Activated CD4-positive, alpha-beta memory T cell treated with anti-CD3 and anti-CD28 coated beads, Interleukin-2, amount 10 ng/mL, durations not matched to agents 7 days and 5 days (primary cell): ENCODE measurements around the gene SGCD. TPM values are rescaled to one million over a fixed set of nuclear protein-coding genes. Genes with fewer than 3 reads are reported as not detected.

Experiments
- CTCF ChIA-PET: fragments of 350-600 bp; sonication (Branson Sonifier 250); formaldehyde crosslinking; loops from one replicate; lab custom pipeline; 2021; ENCODE audit warnings: antibody characterized with exemption, inconsistent platforms; lab: Charles Lee
- POLR2A ChIA-PET: fragments of 350-600 bp; sonication (Branson Sonifier 250); formaldehyde crosslinking; loops from one replicate; lab custom pipeline; 2021; ENCODE audit warnings: antibody characterized with exemption; lab: Charles Lee
- DNase-seq: peaks from one replicate; pipeline ENCODE4 v3.0.0-alpha.2; 2020
- H3K27ac Mint-ChIP-seq: one replicate; pipeline ENCODE4 v1.8.0; 2021; ENCODE audit warnings: mild to moderate bottlenecking, mixed read lengths
- H3K27me3 Mint-ChIP-seq: one replicate; pipeline ENCODE4 v1.8.0; 2021; ENCODE audit warnings: mixed read lengths
- H3K36me3 Mint-ChIP-seq: one replicate; pipeline ENCODE4 v1.8.0; 2021; ENCODE audit warnings: low read depth, mixed read lengths
- H3K4me1 Mint-ChIP-seq: one replicate; pipeline ENCODE4 v1.8.0; 2021; ENCODE audit warnings: mixed read lengths
- H3K4me3 Mint-ChIP-seq: one replicate; pipeline ENCODE4 v1.8.0; 2021; ENCODE audit warnings: mild to moderate bottlenecking, mixed read lengths
- H3K9me3 Mint-ChIP-seq: one replicate; pipeline ENCODE4 v1.8.0; 2021; ENCODE audit warnings: mixed read lengths
- total RNA-seq, 2 experiments: library from RNA; stranded (reverse); gene quantifications; one replicate each; pipeline ENCODE4 v1.2.3, GENCODE V29; 2021

SGCD gene
- total RNA-seq, 2 experiments from 2014 or later = not detected

DNA sequence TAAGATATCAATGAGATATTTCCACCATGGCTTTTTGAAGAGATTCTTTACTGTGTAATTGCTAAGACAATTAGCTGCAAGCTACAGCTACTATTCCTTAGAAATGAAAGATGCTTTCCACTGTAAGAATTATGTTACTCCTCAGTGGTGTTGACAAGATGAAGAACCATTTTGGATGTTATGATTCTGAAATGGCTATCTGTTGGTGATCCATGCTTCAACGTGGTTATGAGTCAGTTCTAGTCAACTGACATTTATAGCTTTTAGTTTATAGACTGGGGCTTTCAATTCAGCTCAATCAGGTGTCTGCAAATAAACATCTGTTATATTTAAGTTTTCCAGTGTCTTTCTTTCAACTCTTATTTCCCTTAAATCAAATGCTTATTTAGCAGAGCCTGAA, 93.7 kb downstream of the SGCD start:
- no peak for DNase-seq
- CTCF ChIA-PET = no interaction called here
- Mint-ChIP-seq H3K4me1 (no peaks in the 10 kb centered on the region), H3K4me3 (no peak overlapping the region), H3K27ac (no peak overlapping the region), H3K27me3 (no peaks in the 10 kb centered on the region), H3K36me3 (no peaks in the 10 kb centered on the region), H3K9me3 (no peaks in the 10 kb centered on the region)
- POLR2A ChIA-PET = no interaction called here

- DNase-seq = no peak
- H3K36me3 Mint-ChIP-seq = no peaks in the 10 kb centered on the region
- no peaks in the 10 kb centered on the region for H3K27me3 Mint-ChIP-seq
- CTCF ChIA-PET = interaction anchor here (1.0 kb wide), 1 partner anchor 13 kb away, joined by 3 read pairs; no protein-coding TSS in a partner anchor
- no peaks in the 10 kb centered on the region for H3K9me3 Mint-ChIP-seq
- POLR2A ChIA-PET = no interaction called here
- no peaks in the 10 kb centered on the region for H3K4me1 Mint-ChIP-seq
- H3K27ac Mint-ChIP-seq = no peak overlapping the region
- no peak overlapping the region for H3K4me3 Mint-ChIP-seq
These were observed 94.8 kb downstream of the SGCD start for GRCh38 chr5:156421798-156422197.

- no peaks in the 10 kb centered on the region for H3K36me3 Mint-ChIP-seq
- no peak overlapping the region for H3K27ac Mint-ChIP-seq
- POLR2A ChIA-PET = no interaction called here
- H3K4me3 Mint-ChIP-seq = no peak overlapping the region
- no peaks in the 10 kb centered on the region for H3K4me1 Mint-ChIP-seq
- no peak for DNase-seq
- CTCF ChIA-PET = no interaction called here
- H3K9me3 Mint-ChIP-seq = no peaks in the 10 kb centered on the region
- peaks cover 3% of the 10 kb centered on the region for H3K27me3 Mint-ChIP-seq
These were observed 96.6 kb downstream of the SGCD start for GRCh38 chr5:156423597-156423996.

DNA sequence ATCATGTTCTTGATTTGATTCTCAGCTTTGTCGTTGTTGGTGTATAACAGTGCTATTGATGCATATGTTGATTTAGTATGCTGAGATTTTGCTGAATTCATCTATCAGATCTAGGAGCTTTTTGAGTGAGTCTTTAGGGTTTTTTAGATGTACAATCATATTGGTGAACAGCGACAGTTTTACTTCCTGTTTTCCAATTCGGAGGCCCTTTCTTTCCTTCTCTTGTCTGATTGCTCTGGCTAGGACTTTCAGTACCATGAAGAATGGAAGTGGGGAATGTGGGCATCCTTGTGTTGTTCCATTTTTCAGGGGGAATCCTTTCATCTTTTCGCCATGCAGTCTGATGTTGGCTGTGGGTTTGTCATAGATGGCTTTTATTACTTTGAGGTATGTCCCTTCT, 100.4 kb downstream of the SGCD start:
- no peaks in the 10 kb centered on the region for H3K4me1 Mint-ChIP-seq
- no peak overlapping the region for H3K4me3 Mint-ChIP-seq
- no peaks in the 10 kb centered on the region for H3K9me3 Mint-ChIP-seq
- no peak for DNase-seq
- ChIA-PET CTCF (no interaction called here), POLR2A (no interaction called here)
- peaks cover 8% of the 10 kb centered on the region for H3K27me3 Mint-ChIP-seq
- no peaks in the 10 kb centered on the region for H3K36me3 Mint-ChIP-seq
- H3K27ac Mint-ChIP-seq = no peak overlapping the region

- no peaks in the 10 kb centered on the region for H3K4me1 Mint-ChIP-seq
- CTCF ChIA-PET = interaction anchor here (0.8 kb wide), 1 partner anchor 16 kb away, joined by 3 read pairs; no protein-coding TSS in a partner anchor
- peaks cover 7% of the 10 kb centered on the region for H3K27me3 Mint-ChIP-seq
- POLR2A ChIA-PET = no interaction called here
- no peaks in the 10 kb centered on the region for H3K36me3 Mint-ChIP-seq
- H3K9me3 Mint-ChIP-seq = no peaks in the 10 kb centered on the region
- no peak overlapping the region for H3K4me3 Mint-ChIP-seq
- no peak overlapping the region for H3K27ac Mint-ChIP-seq
- no peak for DNase-seq
These were observed 105.2 kb downstream of the SGCD start for GRCh38 chr5:156431956-156432829.

DNA sequence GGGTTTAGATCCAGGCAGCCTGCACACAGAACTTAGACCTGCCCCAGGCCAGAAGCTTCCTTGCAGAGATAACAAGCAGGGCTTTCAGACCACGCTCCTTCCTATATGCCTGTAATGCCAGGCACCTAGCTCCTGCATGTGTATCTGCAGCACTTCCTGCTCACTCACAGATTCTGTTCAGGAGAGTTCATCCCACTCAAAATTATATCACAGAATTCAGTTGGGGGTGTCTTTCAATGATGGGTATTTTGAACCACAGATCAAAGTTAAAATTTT, 105.8 kb downstream of the SGCD start:
- H3K4me3 Mint-ChIP-seq = no peak overlapping the region
- ChIA-PET CTCF (interaction anchor here (0.8 kb wide), 1 partner anchor 16 kb away, joined by 3 read pairs; no protein-coding TSS in a partner anchor), POLR2A (no interaction called here)

DNA sequence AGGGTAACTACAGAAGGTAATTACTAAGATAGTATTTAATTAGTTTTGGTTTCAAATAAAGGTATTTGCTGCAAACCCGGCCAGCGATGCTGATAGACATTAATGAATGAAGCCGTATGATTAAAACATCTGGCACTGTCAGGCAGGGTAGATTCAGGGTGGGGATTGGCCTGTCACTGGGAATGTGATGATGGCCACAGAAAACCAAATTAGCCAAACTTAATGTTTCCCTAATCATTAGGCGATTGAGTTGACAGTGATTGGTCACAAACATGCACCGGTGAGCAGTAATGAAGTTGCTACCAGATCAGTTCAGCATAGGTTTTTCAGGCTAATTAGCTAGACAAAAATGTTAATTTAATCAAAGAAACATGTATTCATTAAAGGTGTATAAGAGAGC, 107.5 kb downstream of the SGCD start:
- Mint-ChIP-seq H3K4me1 (no peaks in the 10 kb centered on the region), H3K27ac (no peak overlapping the region), H3K9me3 (no peaks in the 10 kb centered on the region), H3K36me3 (no peaks in the 10 kb centered on the region), H3K4me3 (no peak overlapping the region), H3K27me3 (peaks cover 7% of the 10 kb centered on the region)
- ChIA-PET POLR2A (no interaction called here), CTCF (no interaction called here)
- DNase-seq = no peak

More for the DNA sequence above, 105.8 kb downstream of the SGCD start:
- peaks cover 10% of the 10 kb centered on the region for H3K27me3 Mint-ChIP-seq
- no peaks in the 10 kb centered on the region for H3K36me3 Mint-ChIP-seq
- H3K4me1 Mint-ChIP-seq = no peaks in the 10 kb centered on the region
- no peaks in the 10 kb centered on the region for H3K9me3 Mint-ChIP-seq
- H3K27ac Mint-ChIP-seq = no peak overlapping the region
- no peak for DNase-seq

DNA sequence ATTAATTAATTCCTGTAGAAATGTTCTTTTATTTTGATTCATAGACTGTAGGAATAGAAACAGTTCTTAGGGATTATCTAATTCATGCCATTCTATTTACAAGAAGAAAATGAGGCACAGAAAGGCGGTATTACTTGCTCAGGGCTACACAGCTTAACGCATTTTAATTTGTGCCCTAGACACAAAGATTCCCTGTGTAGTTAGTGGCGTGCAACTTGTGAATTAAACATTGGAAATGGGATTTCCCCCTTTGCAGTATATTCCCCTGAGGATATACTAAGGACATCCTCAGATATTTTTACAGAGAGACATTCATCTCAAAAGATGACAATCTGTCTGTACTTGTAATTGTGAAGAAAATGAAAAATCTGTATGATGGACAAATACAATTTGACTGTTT, 108.1 kb downstream of the SGCD start:
- H3K4me3 Mint-ChIP-seq = no peak overlapping the region
- H3K27ac Mint-ChIP-seq = no peak overlapping the region
- no peak for DNase-seq
- ChIA-PET POLR2A (no interaction called here), CTCF (no interaction called here)
- no peaks in the 10 kb centered on the region for H3K9me3 Mint-ChIP-seq
- no peaks in the 10 kb centered on the region for H3K4me1 Mint-ChIP-seq
- H3K27me3 Mint-ChIP-seq = peaks cover 7% of the 10 kb centered on the region
- H3K36me3 Mint-ChIP-seq = no peaks in the 10 kb centered on the region

- POLR2A ChIA-PET = no interaction called here
- H3K4me1 Mint-ChIP-seq = no peaks in the 10 kb centered on the region
- DNase-seq = no peak
- H3K9me3 Mint-ChIP-seq = no peaks in the 10 kb centered on the region
- CTCF ChIA-PET = no interaction called here
- H3K36me3 Mint-ChIP-seq = no peaks in the 10 kb centered on the region
- H3K4me3 Mint-ChIP-seq = no peak overlapping the region
- peaks cover 4% of the 10 kb centered on the region for H3K27me3 Mint-ChIP-seq
- no peak overlapping the region for H3K27ac Mint-ChIP-seq
These were observed 111.1 kb downstream of the SGCD start for GRCh38 chr5:156438076-156438475.

DNA sequence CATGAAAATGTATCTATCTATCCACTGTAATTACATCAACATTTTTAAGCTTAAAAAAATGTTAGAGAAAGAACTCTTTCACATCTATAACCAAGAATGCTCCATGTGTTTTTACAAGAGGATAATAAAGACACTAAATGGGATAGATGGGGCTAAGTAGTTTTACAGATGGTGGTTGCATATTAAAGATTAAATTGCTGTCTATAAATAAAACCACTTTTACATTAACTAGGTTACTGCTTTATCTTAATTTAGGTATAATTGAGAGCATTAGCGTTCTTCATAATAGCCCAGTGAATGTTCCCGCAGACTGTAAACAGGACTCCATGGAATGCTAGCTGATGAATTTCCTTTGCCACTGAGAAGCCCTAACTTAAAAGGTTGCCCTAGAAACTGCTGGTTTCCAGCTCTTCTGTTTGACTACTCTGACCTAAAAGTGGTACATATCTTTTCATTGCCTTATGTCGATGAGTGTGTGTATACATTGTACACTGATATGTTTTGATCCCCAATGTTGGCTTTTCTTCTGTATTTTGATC, 117.9 kb downstream of the SGCD start:
- Mint-ChIP-seq H3K4me3 (no peak overlapping the region), H3K4me1 (no peaks in the 10 kb centered on the region), H3K9me3 (no peaks in the 10 kb centered on the region), H3K36me3 (no peaks in the 10 kb centered on the region), H3K27me3 (peaks cover 14% of the 10 kb centered on the region), H3K27ac (no peak overlapping the region)
- POLR2A ChIA-PET = no interaction called here
- CTCF ChIA-PET = interaction anchor here (0.7 kb wide), 2 partner anchors 12 to 78 kb away, joined by 3 to 4 read pairs; no protein-coding TSS in a partner anchor
- DNase-seq = no peak

DNA sequence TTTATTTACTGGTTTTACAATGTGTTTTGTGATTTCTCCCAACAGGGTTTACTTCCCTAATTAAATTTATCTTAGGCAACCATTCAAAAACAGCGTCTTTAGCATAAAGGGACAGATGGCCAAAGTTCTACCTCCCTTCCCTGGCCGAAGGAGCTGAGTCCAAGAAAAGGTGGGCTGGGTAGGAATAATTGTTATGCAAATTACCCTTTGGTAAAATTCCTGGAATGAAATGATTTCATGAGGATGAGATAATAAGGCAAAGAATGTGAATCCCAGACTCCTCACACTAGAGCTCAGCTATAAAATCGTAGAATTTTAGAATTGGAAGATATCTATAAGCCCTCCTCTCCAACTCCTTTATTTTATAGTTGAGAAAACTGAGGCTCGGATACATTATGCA, 119.6 kb downstream of the SGCD start:
- ChIA-PET POLR2A (no interaction called here), CTCF (no interaction called here)
- H3K36me3 Mint-ChIP-seq = no peaks in the 10 kb centered on the region
- H3K4me3 Mint-ChIP-seq = no peak overlapping the region
- H3K27me3 Mint-ChIP-seq = peaks cover 14% of the 10 kb centered on the region
- H3K4me1 Mint-ChIP-seq = no peaks in the 10 kb centered on the region
- no peak for DNase-seq
- no peaks in the 10 kb centered on the region for H3K9me3 Mint-ChIP-seq
- no peak overlapping the region for H3K27ac Mint-ChIP-seq

- Mint-ChIP-seq H3K36me3 (no peaks in the 10 kb centered on the region), H3K27me3 (peaks cover 11% of the 10 kb centered on the region), H3K27ac (no peak overlapping the region), H3K4me1 (no peaks in the 10 kb centered on the region), H3K4me3 (no peak overlapping the region), H3K9me3 (no peaks in the 10 kb centered on the region)
- no peak for DNase-seq
- POLR2A ChIA-PET = no interaction called here
- CTCF ChIA-PET = no interaction called here
These were observed 123.8 kb downstream of the SGCD start for GRCh38 chr5:156450778-156451177.

GRCh38 chr5:156451505-156451904, 124.5 kb downstream of the SGCD start:
- ChIA-PET POLR2A (no interaction called here), CTCF (no interaction called here)
- peaks cover 8% of the 10 kb centered on the region for H3K27me3 Mint-ChIP-seq
- no peak for DNase-seq
- H3K36me3 Mint-ChIP-seq = no peaks in the 10 kb centered on the region
- no peak overlapping the region for H3K27ac Mint-ChIP-seq
- H3K9me3 Mint-ChIP-seq = no peaks in the 10 kb centered on the region
- no peak overlapping the region for H3K4me3 Mint-ChIP-seq
- no peaks in the 10 kb centered on the region for H3K4me1 Mint-ChIP-seq

- Mint-ChIP-seq H3K9me3 (no peaks in the 10 kb centered on the region), H3K36me3 (no peaks in the 10 kb centered on the region)
- CTCF ChIA-PET = no interaction called here
These were observed 129.9 kb downstream of the SGCD start for GRCh38 chr5:156456857-156457256.

More at GRCh38 chr5:156456857-156457256, 129.9 kb downstream of the SGCD start:
- Mint-ChIP-seq H3K4me3 (no peak overlapping the region), H3K27ac (no peak overlapping the region), H3K27me3 (peaks cover 10% of the 10 kb centered on the region), H3K4me1 (no peaks in the 10 kb centered on the region)
- POLR2A ChIA-PET = no interaction called here
- no peak for DNase-seq
